ENCODE measurements around the gene MCOLN2.

Gene MCOLN2

DNA sequence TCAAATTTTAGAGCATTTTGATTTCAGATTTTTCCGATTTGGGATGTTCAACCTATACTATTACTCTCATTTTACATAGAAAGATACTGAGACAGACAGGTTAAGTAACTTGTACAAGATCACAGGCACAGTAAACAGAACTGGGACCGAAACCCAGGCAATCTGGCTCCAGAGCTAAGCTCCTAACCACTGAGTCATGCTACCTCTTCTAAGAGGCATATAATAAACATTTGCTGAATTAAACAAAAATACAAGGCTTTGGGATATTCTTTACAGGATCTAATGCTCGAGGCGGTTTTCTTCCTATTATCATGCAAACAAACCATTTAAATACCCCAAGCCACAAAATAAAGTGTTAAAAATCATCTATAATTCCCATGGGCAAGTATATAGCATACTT, 50.3 kb downstream of the MCOLN2 start:
- Histone ChIP-seq H4K20me1 (ENCODE audit: insufficient read depth, low read length) (no peaks in the 10 kb centered on the region), H3K36me3 (ENCODE audit: insufficient read depth, low read length) (no peaks in the 10 kb centered on the region), H3K79me2 (ENCODE audit: insufficient read depth, low read length) (no peaks in the 10 kb centered on the region), H3K4me1 (ENCODE audit: insufficient read depth, low read length) (peaks cover 26% of the 10 kb centered on the region), H3K9me3 (ENCODE audit: insufficient read depth, low read length, severe bottlenecking) (no peaks in the 10 kb centered on the region), H3K4me3 (ENCODE audit: low read depth in 1 of 2, low read length in 2 of 2) (no peak overlapping the region), H3K9ac (ENCODE audit: low read depth, low read length) (no peak overlapping the region), H3K4me2 (ENCODE audit: insufficient read depth, low read length) (no peak overlapping the region), H3K27me3 (ENCODE audit: insufficient read depth, low read length, poor library complexity) (no peaks in the 10 kb centered on the region), H2AFZ (ENCODE audit: low read depth, low read length) (peak overlapping the region; percentile 24; the same call in 1 of the 2 replicates), H3K27ac (ENCODE audit: low read length) (no peak overlapping the region)
- ATAC-seq (ENCODE audit: insufficient read depth, low read depth) (no peak), DNase-seq (no peak)
- TF ChIP-seq, protein P1, sequence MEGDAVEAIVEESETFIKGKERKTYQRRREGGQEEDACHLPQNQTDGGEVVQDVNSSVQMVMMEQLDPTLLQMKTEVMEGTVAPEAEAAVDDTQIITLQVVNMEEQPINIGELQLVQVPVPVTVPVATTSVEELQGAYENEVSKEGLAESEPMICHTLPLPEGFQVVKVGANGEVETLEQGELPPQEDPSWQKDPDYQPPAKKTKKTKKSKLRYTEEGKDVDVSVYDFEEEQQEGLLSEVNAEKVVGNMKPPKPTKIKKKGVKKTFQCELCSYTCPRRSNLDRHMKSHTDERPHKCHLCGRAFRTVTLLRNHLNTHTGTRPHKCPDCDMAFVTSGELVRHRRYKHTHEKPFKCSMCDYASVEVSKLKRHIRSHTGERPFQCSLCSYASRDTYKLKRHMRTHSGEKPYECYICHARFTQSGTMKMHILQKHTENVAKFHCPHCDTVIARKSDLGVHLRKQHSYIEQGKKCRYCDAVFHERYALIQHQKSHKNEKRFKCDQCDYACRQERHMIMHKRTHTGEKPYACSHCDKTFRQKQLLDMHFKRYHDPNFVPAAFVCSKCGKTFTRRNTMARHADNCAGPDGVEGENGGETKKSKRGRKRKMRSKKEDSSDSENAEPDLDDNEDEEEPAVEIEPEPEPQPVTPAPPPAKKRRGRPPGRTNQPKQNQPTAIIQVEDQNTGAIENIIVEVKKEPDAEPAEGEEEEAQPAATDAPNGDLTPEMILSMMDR (IDR thresholded peaks at IDR 0.05; ENCODE audit: borderline replicate concordance, extremely low read depth, low read length, poor library complexity, severe bottlenecking) = no peak
- no peak for TF ChIP-seq EZH2 (IDR thresholded peaks at IDR 0.05; ENCODE audit: borderline replicate concordance, low read depth, low read length, severe bottlenecking)

DNA sequence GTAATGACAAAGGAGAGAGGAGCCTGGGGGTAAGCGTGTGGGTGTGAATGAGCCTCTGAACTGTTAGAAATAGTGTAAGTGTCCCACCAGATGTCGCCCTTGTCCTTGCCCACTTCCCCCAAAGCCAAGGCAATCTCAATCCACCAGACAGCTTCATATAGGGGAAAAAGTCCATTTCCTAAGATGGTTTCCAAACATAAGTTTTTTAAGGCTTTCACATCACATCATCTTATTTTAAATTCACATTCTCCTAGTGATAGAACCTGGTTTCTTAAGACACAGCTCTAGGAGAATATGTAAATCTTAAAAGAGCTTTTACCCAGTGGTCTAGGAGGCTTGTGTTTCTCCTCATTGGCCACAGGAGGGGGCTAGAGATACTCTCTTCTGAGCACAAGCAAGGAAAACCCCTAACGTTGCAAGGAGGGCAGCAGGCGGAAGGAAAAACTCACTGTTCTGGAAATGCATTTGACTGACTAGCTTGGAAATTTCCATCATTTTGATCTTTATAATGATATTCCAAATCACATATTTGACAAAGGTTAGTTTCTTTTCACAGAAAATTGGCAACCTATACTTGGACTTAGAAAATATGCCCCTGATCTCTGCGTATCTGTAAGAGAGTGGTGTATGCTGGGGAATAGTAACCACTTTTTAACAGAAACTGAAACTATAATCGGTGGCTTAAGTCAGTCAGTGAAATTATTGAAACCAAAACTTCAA, 52.0 kb downstream of the MCOLN2 start:
- Histone ChIP-seq H2AFZ (ENCODE audit: low read depth, low read length) (peak overlapping the region; percentile 83), H4K20me1 (ENCODE audit: insufficient read depth, low read length) (no peaks in the 10 kb centered on the region), H3K4me2 (ENCODE audit: insufficient read depth, low read length) (peak overlapping the region; percentile 59), H3K4me1 (ENCODE audit: insufficient read depth, low read length) (peaks cover 26% of the 10 kb centered on the region), H3K4me3 (ENCODE audit: low read depth in 1 of 2, low read length in 2 of 2) (peak overlapping the region; percentile 29 to 58; a peak in 3 of 4 replicates), H3K9ac (ENCODE audit: low read depth, low read length) (peak overlapping the region; percentile 60), H3K36me3 (ENCODE audit: insufficient read depth, low read length) (no peaks in the 10 kb centered on the region), H3K9me3 (ENCODE audit: insufficient read depth, low read length, severe bottlenecking) (no peaks in the 10 kb centered on the region), H3K27ac (ENCODE audit: low read length) (peak overlapping the region; percentile 89), H3K79me2 (ENCODE audit: insufficient read depth, low read length) (no peaks in the 10 kb centered on the region), H3K27me3 (ENCODE audit: insufficient read depth, low read length, poor library complexity) (no peaks in the 10 kb centered on the region)
- ATAC-seq (ENCODE audit: insufficient read depth, low read depth) (peak; percentile 87), DNase-seq (peak; percentile 78)
- no peak for TF ChIP-seq EZH2 (IDR thresholded peaks at IDR 0.05; ENCODE audit: borderline replicate concordance, low read depth, low read length, severe bottlenecking)
- TF ChIP-seq, protein P1 (IDR thresholded peaks at IDR 0.05; ENCODE audit: borderline replicate concordance, extremely low read depth, low read length, poor library complexity, severe bottlenecking) = peak; percentile 91

DNA sequence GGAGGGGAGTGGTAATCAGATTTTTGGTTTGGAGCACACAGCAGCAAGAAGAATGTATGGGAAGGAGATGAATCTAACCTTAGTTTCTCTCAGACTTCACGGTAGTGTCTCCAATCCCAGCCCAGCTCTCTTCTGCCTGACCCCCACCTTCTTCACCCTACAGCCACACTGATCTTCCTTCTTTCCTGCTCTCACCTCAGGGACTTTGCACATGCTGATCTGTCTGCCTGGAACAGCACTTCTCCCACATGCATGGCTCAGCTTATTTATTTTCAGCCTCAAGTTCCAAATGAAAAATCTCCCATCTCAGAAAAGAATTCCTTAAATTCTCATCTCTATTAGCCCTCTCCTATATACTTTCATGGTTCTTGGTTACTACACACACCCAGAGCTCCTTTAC, 55.1 kb downstream of the MCOLN2 start:
- ATAC-seq (ENCODE audit: insufficient read depth, low read depth) (no peak), DNase-seq (no peak)
- Histone ChIP-seq H3K9me3 (ENCODE audit: insufficient read depth, low read length, severe bottlenecking) (no peaks in the 10 kb centered on the region), H3K36me3 (ENCODE audit: insufficient read depth, low read length) (no peaks in the 10 kb centered on the region), H4K20me1 (ENCODE audit: insufficient read depth, low read length) (no peaks in the 10 kb centered on the region), H3K27ac (ENCODE audit: low read length) (no peak overlapping the region), H2AFZ (ENCODE audit: low read depth, low read length) (no peak overlapping the region), H3K9ac (ENCODE audit: low read depth, low read length) (no peak overlapping the region), H3K4me2 (ENCODE audit: insufficient read depth, low read length) (no peak overlapping the region), H3K4me1 (ENCODE audit: insufficient read depth, low read length) (peaks cover 15% of the 10 kb centered on the region), H3K27me3 (ENCODE audit: insufficient read depth, low read length, poor library complexity) (no peaks in the 10 kb centered on the region), H3K79me2 (ENCODE audit: insufficient read depth, low read length) (no peaks in the 10 kb centered on the region), H3K4me3 (ENCODE audit: low read depth in 1 of 2, low read length in 2 of 2) (no peak overlapping the region)
- no peak for TF ChIP-seq EZH2 (IDR thresholded peaks at IDR 0.05; ENCODE audit: borderline replicate concordance, low read depth, low read length, severe bottlenecking)
- TF ChIP-seq, protein P1 (IDR thresholded peaks at IDR 0.05; ENCODE audit: borderline replicate concordance, extremely low read depth, low read length, poor library complexity, severe bottlenecking) = no peak

Measured in DND-41 (cell line).